Muscle layer of colon (tissue), 2 donors: ENCODE data around the gene CDK7.
"Not testable (repeated sequence)": the region's sequence is repeated elsewhere in the genome, so short reads cannot be mapped to it uniquely, and the experiment has no call there.

Source experiments
- H3K27ac ChIP-seq: one replicate; pipeline ENCODE4 v1.7.0; 2013; ENCODE audit warnings: low read depth, mild to moderate bottlenecking, low read length, moderate library complexity
- H3K27me3 ChIP-seq, 2 donors: one replicate each; pipeline ENCODE4 v1.7.0; 2013; ENCODE audit warnings: low read length in 2 of 2, mild to moderate bottlenecking in 2 of 2; ENCODE audit not compliant: insufficient read depth in 2 of 2, control insufficient read depth in 1 of 2
- H3K36me3 ChIP-seq: one replicate; pipeline ENCODE4 v1.7.0; 2013; ENCODE audit warnings: mild to moderate bottlenecking, low read length; ENCODE audit not compliant: insufficient read depth
- H3K4me1 ChIP-seq: one replicate; pipeline ENCODE4 v1.7.0; 2013; ENCODE audit warnings: mild to moderate bottlenecking, low read length; ENCODE audit not compliant: insufficient read depth
- H3K4me3 ChIP-seq, 2 donors: one replicate each; pipeline ENCODE4 v1.7.0; 2013; ENCODE audit warnings: low read length in 2 of 2, low read depth in 1 of 2, mild to moderate bottlenecking in 1 of 2, moderate library complexity in 1 of 2
- H3K9ac ChIP-seq: one replicate; pipeline ENCODE4 v1.7.0; 2013; ENCODE audit warnings: low read length
- H3K9me3 ChIP-seq: one replicate; pipeline ENCODE4 v1.7.0; 2013; ENCODE audit warnings: mild to moderate bottlenecking, low read length
- donor health status: abdominal sarcoma.
- donor health status: Adenocarcinoma of cecum.

CDK7 gene

DNA sequence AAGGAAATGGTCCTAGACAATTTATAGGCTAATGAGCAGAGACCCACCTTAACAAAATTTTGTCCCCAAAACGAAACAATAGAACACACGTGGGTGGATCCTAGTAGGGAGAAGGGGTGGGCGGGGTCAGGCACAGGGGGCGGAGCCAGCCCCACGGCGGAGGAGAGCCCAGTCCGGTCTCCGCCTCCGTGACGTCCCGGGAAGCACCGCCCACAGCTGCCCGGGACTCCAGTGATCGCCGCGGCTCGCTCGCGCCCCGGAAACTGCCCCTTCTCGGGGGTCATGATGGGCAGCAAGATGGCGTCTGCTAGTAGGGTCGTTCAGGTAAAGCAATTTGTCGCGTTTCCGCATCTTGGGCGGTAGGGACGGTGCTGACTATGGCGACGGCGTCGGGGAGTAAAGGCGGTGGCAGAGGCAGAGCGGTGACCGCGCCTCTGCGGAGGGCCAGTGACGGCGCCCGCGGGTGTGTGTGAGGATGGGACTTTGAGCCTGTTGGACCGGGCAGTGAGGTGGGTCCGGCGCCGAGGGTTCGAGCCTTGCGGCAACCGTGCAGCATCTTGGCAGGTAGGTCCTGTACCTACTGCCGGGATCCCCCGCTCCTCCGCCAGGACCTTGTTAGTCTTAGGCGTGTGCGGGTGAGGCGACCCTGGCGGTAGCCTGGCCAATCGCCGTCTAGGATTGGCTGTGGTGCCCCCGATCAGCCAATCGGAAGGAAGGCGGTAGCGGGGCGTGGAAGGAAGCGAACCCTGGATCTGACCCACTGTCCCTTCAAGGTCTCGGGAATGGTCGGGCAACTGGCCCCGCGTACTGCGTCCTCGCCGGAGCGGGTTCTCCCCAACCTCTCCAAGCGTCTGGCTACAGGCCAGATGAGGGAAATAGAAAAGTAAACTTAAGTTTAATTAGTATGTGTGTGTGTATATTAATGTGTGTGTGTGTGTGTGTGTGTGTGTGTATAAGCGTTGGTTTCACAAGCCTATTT is 16.8 kb upstream of the CDK7 start:
- Histone ChIP-seq H3K36me3 (no peaks in the 10 kb centered on the region), H3K27me3 (no peaks in the 10 kb centered on the region), H3K4me1 (peaks cover 6% of the 10 kb centered on the region), H3K27ac (peak overlapping the region; percentile 73), H3K9ac (peak overlapping the region; percentile 22), H3K9me3 (no peaks in the 10 kb centered on the region), H3K4me3 (peak overlapping the region; percentile 82 to 88)

DNA sequence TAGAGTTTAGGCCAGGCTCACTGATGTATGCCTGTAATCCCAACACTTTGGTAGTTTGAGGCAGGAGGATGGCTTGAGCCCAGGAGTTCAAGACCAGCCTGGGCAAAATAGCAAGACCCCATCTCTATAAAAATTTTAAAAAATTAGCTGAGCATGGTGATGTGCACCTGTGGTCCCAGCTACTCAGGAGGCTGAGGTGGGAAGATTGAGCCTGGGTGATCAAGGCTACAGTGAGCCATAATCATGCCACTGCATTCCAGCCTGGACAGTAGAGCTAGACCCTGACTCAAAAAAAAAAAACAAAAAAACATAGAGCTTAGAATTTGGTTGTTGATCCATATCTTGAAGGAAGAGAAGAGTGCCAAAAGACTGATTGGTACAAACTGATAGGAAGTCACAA is 14.7 kb upstream of the CDK7 start:
- Histone ChIP-seq H3K9ac (no peak overlapping the region), H3K27me3 (no peaks in the 10 kb centered on the region), H3K36me3 (no peaks in the 10 kb centered on the region), H3K4me3 (no peak overlapping the region), H3K27ac (no peak overlapping the region), H3K4me1 (peaks cover 6% of the 10 kb centered on the region), H3K9me3 (no peaks in the 10 kb centered on the region)

DNA sequence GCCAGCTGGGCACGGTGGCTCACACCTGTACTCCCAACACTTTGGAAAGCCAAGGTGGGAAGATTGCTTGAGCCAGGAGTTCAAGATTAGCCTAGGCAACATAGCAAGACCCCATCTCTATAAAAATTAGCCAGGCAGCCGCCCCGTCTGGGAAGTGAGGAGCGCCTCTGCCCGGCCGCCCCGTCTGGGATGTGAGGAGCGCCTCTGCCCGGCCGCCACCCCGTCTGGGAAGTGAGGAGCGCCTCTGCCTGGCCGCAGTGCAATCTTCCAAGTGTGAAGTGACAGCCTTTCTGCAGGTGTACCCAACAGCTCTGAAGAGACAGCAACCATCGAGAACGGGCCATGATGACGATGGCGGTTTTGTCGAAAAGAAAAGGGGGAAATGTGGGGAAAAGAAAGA is 14.3 kb upstream of the CDK7 start:
- H3K4me1 ChIP-seq, H3K4me3 ChIP-seq, H3K27me3 ChIP-seq, H3K9me3 ChIP-seq, H3K9ac ChIP-seq, H3K36me3 ChIP-seq, H3K27ac ChIP-seq: not testable (repeated sequence)

DNA sequence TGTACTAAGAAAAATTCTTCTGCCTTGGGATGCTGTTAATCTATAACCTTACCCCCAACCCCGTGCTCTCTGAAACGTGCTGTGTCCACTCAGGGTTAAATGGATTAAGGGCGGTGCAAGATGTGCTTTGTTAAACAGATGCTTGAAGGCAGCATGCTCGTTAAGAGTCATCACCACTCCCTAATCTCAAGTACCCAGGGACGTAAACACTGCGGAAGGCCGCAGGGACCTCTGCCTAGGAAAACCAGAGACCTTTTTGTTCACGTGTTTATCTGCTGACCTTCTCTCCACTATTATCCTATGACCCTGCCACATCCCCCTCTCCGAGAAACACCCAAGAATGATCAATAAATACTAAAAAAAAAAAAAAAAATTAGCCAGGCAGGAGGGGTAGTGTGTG is 13.9 kb upstream of the CDK7 start:
- H3K27me3 ChIP-seq, H3K36me3 ChIP-seq, H3K4me1 ChIP-seq, H3K9me3 ChIP-seq, H3K9ac ChIP-seq, H3K4me3 ChIP-seq, H3K27ac ChIP-seq: not testable (repeated sequence)

DNA sequence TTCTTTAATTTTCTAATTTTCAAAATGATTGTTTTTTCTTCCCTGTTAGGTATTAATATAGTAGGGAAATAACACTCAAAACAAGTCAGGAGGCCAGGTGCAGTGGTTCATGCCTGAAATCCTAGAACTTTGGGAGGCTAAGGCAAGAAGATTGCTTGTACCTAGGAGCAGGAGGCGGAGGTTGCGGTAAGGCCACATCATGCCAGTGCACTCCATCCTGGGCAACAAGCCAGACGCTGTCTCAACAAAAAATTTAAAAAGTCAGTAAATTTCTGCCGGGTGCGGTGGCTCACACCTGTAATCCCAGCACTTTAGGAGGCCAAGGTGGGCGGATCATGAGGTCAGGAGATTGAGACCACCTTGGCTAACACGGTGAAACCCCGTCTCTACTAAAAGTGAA is 10.2 kb upstream of the CDK7 start:
- peaks cover 8% of the 10 kb centered on the region for H3K36me3 ChIP-seq
- no peaks in the 10 kb centered on the region for H3K4me1 ChIP-seq
- no peak overlapping the region for H3K4me3 ChIP-seq

DNA sequence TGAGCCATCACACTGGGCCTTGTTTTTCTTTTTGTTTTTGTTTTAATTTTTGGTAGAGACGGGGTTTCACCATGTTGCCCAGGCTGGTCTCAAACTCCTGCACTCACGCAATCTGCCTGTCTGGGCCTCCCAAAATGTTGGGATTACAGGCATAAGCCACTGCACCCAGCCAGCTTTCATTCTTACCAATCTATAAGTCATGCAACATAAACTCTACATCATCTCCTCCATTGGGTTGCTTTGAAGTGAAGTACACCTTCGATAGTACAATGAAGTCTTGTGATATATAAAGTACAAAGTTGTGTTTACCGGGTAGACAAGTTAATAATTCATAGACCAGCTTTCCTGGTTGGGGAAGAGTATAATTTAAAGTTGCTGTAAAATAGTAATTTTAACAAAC is 8.8 kb upstream of the CDK7 start:
- no peaks in the 10 kb centered on the region for H3K27me3 ChIP-seq
- H3K9ac ChIP-seq = no peak overlapping the region
- H3K4me3 ChIP-seq = no peak overlapping the region
- H3K4me1 ChIP-seq = no peaks in the 10 kb centered on the region
- peaks cover 18% of the 10 kb centered on the region for H3K36me3 ChIP-seq
- H3K9me3 ChIP-seq = no peaks in the 10 kb centered on the region
- no peak overlapping the region for H3K27ac ChIP-seq

More for the DNA sequence above, 10.2 kb upstream of the CDK7 start:
- H3K27me3 ChIP-seq = no peaks in the 10 kb centered on the region
- no peaks in the 10 kb centered on the region for H3K9me3 ChIP-seq
- H3K9ac ChIP-seq = no peak overlapping the region
- H3K27ac ChIP-seq = no peak overlapping the region

DNA sequence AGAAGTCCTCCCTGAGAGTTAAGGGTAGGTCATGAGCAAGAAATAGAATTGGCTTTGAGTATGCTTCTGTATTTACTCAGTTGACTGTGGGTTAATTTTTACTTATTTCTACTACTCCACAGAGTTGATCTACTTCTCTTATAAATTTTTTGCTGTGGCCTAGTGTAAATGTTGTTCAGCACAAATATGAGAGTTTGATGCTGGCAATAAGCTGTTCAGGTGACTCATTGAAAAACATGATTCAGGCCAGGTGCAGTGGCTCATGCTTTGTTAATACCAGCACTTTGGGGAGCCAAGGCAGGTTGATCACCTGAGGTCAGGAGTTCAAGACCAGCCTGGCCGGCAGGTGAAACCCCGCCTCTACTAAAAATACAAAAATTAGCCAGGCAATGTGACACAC is 4.5 kb upstream of the CDK7 start:
- no peak overlapping the region for H3K9ac ChIP-seq
- H3K4me3 ChIP-seq = no peak overlapping the region
- peaks cover 18% of the 10 kb centered on the region for H3K36me3 ChIP-seq
- H3K9me3 ChIP-seq = no peaks in the 10 kb centered on the region
- no peak overlapping the region for H3K27ac ChIP-seq
- H3K27me3 ChIP-seq = no peaks in the 10 kb centered on the region
- no peaks in the 10 kb centered on the region for H3K4me1 ChIP-seq

DNA sequence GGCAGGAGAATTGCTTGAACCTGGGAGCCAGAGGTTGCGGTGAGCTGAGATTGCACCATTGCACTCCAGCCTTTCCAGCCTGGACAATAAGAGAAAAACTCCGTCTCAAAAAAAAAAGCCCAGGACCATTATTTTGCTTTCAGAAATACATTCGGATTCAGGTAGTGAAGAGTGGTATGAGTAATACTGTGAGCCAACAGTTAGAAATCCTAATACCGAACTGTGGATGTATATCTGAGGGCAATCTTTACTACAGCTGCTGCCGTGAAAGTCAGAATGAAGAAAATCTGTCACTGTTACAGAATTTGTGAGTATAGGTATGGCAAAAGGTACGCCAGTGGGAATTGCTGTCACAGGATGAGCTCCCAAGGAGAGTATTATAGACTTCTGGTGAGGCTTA is 3.4 kb upstream of the CDK7 start:
- no peak overlapping the region for H3K27ac ChIP-seq

DNA sequence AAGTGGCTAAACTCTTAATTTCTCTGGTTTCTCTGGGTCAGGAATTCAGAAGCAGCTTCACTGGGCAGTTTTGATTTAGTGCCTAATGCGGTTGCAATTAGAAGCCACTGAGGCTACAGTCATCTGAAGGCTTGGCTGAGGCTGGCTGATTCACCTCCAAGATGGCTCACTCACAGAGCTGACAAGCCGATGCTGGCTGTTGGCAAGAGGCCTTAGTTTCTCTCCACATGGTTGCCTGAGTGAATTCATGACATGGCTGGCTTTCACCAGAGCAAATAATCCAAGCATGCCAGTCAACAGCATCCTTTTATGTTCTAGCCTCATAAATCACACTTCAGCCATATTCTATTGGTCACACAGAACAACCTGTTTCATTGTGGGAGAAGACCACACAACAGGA is 2.8 kb upstream of the CDK7 start:
- Histone ChIP-seq H3K9ac (no peak overlapping the region), H3K4me3 (no peak overlapping the region)

More for the DNA sequence above, 3.4 kb upstream of the CDK7 start:
- Histone ChIP-seq H3K27me3 (no peaks in the 10 kb centered on the region), H3K9me3 (no peaks in the 10 kb centered on the region), H3K4me1 (peaks cover 9% of the 10 kb centered on the region), H3K4me3 (no peak overlapping the region), H3K9ac (no peak overlapping the region), H3K36me3 (peaks cover 18% of the 10 kb centered on the region)

DNA sequence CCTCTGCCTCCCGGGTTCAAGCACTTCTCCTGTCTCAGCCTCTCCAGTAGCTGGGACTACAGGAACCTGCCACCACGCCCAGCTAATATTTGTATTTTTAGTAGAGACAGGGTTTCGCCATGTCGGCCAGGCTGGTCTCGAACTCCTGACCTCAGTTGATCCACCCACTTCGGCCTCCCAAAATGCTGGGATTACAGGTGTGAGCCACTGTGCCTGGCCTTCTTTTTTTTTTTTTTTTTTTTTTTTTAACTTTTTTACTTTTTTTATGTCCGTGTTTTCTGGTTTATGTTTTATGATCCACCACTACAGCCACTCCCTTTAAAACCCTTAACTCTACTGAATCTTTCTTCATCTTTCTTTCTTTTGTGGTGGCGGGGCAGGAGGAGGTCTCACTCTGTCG is 2.0 kb downstream of the CDK7 start:
- H3K4me1 ChIP-seq, H3K27me3 ChIP-seq, H3K9me3 ChIP-seq, H3K27ac ChIP-seq, H3K36me3 ChIP-seq, H3K9ac ChIP-seq, H3K4me3 ChIP-seq: not testable (repeated sequence)

More for the DNA sequence above, 2.8 kb upstream of the CDK7 start:
- no peaks in the 10 kb centered on the region for H3K9me3 ChIP-seq
- H3K27ac ChIP-seq = no peak overlapping the region
- H3K27me3 ChIP-seq = no peaks in the 10 kb centered on the region
- peaks cover 18% of the 10 kb centered on the region for H3K36me3 ChIP-seq
- H3K4me1 ChIP-seq = peaks cover 9% of the 10 kb centered on the region

DNA sequence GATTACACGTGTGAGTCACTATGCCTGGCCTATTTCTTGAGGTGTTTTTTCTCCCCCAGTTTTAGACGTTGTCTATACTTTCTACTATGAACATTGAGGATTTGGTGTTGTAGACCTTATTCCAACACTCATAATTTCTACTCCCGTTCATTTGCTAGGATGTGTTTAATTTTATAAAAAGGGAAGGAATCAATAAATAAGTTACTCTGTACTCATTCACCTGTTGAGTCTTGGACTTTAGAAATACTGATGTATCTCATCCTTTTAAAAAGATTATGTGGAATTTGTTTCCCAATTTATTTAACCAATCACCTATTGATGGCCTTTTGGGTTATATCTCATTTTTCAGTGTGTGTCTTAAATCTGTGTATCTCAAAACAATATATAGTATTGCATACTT is 3.2 kb downstream of the CDK7 start:
- H3K27me3 ChIP-seq = no peaks in the 10 kb centered on the region
- H3K4me3 ChIP-seq = no peak overlapping the region
- H3K9ac ChIP-seq = no peak overlapping the region
- H3K9me3 ChIP-seq = no peaks in the 10 kb centered on the region
- peaks cover 4% of the 10 kb centered on the region for H3K36me3 ChIP-seq
- peaks cover 9% of the 10 kb centered on the region for H3K4me1 ChIP-seq
- H3K27ac ChIP-seq = no peak overlapping the region

DNA sequence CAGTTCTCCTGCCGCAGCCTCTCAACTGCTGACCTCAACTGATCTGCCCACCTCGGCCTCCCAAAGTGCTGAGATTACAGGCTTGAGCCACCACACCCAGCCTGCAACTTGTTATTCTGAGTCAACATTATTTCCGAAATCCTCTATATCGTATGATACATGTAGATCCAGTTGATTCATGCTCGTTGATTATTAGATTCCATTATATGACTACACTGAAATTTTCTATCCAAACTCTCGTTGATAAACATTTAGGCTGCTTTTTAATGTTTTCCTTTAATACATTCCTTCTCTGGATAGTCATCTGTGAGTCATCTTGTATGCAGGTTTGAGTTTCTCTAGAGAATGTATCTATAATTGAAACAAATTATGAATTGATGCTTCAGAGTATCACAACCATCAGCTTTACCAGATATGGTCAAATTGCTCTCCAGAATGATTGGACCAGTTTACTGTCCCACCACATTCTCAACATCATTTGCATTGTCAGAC is 4.1 kb downstream of the CDK7 start:
- Histone ChIP-seq H3K9ac (no peak overlapping the region), H3K36me3 (peaks cover 4% of the 10 kb centered on the region), H3K4me3 (no peak overlapping the region), H3K27me3 (no peaks in the 10 kb centered on the region), H3K9me3 (no peaks in the 10 kb centered on the region), H3K4me1 (peaks cover 9% of the 10 kb centered on the region), H3K27ac (no peak overlapping the region)
